SH-SY5Y (cell line): ENCODE data around the gene MC1R.

Experiments used
- GATA2 ChIP-seq: IDR thresholded peaks from 2 replicates; pipeline ENCODE4 v1.6.1; 2011; ENCODE audit warnings: mild to moderate bottlenecking, low read depth, low read length
- GATA3 ChIP-seq: IDR thresholded peaks from 2 replicates; pipeline ENCODE4 v1.6.1; 2011; ENCODE audit warnings: low read depth, mild to moderate bottlenecking, low read length, moderate library complexity

Gene MC1R

DNA sequence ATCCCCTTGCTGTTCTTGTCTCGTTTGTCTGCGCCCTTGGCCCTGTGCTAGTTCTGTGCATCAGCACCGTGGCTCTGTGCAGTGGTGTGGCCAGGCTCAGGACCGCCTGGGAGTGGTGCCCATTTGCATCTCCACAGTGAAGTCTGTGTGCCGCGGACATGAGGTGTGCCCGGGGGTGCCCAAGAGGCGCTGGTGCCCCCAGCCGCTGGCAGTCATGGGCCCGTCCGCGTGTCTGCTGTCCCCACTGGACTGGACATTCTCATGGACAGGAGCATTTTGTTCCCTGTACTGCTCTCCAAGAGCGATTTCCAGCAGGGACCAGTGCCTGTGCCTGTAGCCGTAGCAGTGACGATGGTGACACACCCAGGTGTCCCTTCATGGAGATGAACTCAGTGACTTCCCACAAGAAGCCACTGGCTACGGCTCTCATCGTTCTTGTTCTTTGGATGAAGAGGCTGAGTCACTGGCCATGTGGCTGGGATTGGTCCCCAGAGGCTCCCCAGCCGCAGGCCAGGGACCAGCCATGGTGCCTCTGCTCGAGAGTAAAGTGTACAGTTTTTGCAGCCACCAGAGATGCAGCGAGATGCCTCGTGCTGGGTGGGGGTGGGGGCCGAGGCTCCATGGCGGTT lies 13.0 kb upstream of the MC1R start:
- no peak for TF ChIP-seq GATA3
- no peak for TF ChIP-seq GATA2

DNA sequence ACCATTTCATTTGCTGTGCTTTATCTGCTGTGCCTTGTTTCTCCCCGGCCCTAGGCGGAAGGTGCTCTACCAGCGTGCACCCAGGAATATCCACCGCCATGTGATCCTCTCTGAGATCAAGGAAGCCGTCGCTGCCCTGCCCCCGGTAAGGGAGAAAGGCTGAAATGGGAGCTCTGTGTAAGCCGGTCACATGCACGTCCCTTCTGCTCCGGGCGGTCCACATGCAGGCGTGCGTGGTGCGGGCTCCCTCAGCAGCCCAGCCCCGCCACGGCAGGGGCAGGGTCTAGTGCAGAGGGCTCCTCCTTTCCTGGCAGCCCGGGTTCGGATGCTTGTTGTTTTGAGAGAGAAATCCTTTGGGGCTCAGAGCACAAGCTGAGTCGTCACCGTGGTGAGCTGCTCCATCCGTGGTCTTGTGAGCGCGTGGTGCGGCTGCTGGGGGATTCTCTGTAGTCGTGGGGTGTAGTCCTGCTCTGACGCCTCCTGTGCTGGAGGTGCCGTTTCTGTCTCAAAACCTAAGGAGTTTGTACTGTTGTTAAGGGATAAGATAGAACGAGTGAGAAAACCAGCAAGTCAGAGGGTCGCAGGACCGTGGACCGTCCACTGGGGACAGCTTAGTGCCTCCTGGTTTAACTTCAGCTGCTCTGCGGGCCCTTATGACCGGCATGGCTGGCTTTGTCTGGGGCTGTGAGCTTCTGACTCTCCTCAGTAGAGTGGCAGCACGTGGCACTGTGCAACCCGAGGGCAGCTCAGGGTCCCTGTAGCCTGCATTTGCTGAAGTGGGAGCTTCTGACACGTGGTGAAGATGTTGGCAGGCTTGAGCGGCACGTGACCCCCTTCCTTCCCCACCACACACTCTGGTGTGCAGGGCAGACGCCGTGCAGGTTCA lies 12.3 kb upstream of the MC1R start:
- TF ChIP-seq GATA3: no peak
- no peak for TF ChIP-seq GATA2

DNA sequence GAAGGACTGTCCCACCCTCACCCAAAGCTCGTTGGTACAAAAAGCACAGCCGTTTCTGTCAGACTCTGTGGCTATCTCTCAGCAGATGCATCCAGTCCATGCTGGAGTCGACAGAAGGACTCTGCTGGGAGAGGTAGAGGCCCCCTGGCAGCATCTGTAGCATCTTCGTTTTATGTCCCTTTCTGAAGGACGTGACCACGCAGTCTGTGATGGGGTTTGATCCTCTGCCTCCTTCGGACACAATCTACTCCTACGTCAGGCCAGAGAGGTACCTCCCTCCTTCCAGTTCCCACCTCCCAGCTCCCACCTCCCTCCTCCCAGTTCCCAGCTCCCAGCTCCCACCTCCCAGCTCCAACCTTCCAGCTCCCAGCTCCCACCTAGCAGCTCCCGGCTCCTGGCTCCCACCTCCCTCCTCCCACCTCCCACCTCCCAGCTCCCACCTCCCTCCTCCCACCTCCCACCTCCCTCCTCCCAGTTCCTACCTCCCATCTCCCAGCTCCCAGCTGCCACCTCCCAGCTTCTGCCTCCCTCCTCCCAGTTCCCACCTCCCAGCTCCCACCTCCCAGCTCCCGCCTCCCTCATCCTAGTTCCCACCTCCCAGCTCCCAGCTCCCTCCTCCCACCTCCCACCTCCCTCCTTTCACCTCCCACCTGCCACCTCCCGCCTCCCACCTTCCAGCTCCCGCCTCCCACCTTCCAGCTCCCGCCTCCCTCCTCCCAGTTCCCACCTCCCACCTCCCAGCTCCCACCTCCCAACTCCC lies 11.4 kb upstream of the MC1R start:
- TF ChIP-seq GATA3: no peak
- TF ChIP-seq GATA2: no peak

DNA sequence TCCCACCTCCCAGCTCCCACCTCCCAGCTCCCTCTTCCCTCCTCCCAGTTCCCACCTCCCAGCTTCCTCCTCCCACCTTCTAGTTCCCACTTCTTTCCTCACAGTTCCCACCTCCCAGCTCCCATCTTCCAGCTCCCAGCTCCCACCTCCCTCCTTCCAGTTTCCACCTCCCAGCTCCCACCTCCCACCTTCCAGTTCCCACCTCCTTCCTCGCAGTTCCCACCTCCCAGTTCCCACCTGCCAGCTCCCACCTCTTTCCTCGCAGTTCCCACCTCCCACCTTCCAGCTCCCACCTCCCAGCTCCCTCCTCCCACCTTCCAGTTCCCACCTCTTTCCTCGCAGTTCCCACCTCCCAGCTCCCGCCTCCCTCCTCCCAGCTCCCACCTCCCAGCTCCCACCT lies 10.4 kb upstream of the MC1R start:
- TF ChIP-seq GATA2: no peak
- no peak for TF ChIP-seq GATA3

DNA sequence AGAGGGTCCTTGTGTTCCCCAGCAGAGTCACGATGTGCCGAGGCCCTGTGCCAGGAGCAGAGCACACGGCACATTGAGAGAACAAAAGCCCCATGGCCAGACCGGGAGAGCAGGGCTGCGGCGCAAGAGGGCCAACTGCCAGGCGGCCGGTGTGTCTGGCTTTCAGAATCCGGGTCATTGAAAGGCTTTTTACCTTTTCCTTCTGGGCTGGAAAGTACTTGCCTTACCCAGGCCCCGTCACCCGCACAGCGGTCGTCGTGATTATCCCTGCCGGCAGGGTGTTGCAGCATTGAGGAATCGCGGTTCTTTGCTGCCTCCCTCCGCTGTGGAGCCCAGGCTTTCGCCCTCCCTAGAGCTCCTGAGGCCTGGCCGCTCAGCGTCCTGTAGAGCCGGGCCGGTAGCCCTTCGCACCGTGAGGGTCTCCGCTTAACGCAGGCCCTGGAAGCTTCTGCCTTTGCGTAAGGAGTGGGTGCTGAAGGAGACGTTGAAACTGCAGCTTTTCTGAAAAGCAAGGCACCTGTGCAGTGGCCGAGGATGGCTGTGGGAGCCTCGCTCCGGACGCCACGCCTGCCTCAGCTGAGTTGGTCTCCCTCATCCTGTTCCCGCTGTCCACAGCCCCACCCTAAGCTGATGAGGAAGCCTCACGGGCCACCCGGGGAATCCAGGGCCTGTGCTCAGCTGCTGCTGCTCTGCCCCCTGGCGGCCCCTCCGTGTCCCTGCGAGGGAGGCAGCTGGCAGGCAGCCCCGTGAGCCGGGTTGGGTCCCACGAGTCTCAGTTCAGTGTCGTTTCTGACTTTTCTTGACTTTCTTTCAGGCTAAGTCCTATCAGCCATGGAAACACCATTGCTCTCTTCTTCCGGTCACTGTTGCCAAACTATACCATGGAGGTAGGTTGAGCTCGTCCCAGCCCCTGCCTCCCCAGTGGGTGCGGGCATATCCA lies 8.6 kb upstream of the MC1R start:
- TF ChIP-seq GATA3: no peak
- no peak for TF ChIP-seq GATA2

DNA sequence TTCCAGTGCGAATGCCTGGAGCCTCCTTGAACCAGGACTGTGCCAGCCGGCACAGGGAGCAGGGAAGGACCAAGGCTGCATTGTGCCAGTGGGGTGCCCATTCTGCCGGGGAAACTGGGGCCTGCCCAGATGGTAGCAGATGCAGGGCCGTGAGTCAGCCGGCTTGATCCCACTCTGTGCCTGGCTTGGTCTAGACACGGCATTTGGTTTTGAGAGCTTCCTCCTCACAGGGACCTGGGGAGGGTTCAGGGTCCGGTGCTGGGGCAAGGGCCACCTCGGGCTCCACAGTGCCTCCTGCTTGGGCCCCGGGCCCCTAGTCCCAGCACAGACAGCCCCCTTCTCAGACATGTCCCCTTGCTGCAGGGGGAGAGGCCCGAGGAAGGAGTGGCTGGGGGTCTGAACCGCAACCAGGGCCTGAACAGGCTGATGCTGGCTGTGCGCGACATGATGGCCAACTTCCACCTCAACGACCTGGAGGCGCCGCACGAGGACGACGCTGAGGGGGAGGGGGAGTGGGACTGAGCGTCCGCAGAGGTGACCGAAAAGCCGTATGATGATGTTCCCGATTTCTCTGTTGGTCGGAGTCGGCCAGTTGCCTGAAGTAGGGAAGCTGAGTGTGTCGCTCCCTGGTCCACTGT lies 7.8 kb upstream of the MC1R start:
- no peak for TF ChIP-seq GATA3
- no peak for TF ChIP-seq GATA2

DNA sequence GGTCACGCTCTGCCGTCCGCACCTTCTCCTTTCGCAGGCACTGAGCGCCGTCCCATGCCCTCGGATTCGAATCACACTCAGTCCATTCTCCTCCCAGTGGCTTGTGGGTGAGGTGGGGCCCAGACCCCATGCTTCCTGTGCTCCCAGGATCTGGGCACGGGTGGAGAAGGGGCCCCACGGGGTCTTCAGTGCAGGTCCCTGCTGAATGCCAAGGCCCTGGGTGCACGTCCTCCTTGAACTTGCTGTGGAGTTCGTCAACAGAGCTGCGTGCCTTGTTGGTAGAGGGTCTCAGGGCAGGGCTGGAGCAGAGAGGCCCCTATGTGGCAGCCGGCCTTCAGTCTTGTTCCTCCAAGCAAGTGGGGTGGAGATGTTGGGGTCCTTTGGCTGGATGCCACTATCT lies 7.3 kb upstream of the MC1R start:
- no peak for TF ChIP-seq GATA2
- no peak for TF ChIP-seq GATA3

DNA sequence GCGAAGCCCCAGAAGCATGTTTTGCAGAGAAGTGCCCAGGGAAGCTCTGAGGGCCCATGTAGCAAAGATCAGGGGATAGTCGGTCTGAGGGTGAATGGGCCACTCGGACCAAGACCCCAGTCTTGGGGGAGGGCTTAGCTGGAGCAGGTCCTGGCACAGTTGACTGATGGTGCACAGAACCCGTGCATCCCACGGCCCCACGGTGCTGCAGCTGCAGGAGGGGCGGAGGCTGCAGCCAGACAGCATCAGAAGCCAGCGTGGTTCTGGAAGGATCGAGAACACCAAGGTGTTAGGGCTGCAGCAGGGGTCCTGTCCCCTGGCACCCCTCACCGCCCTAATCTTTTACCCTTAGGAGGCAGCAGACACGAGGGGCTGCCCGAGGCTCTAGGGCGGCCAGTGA lies 6.5 kb upstream of the MC1R start:
- TF ChIP-seq GATA3 (no peak), GATA2 (no peak)

DNA sequence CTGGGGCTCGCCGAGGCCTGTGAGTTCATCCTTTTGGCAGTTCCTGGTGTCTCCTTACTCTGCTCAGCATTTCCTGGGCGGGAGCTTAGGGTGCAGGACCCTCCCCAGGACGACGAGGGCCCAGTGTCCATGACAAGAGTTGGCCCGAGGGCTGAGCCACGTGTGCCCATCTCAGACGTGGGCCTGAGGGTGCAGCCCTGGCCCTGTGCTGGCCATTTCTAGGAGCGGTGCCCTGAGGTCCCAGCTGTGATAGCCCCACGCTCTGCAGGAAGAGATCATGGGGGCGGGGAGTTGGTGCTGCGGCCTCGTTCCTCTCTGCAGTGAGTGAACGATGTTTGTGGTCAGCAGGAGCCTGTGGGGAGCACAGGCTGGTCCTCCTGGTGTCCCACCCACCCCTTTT lies 6.0 kb upstream of the MC1R start:
- TF ChIP-seq GATA2 (no peak), GATA3 (no peak)

DNA sequence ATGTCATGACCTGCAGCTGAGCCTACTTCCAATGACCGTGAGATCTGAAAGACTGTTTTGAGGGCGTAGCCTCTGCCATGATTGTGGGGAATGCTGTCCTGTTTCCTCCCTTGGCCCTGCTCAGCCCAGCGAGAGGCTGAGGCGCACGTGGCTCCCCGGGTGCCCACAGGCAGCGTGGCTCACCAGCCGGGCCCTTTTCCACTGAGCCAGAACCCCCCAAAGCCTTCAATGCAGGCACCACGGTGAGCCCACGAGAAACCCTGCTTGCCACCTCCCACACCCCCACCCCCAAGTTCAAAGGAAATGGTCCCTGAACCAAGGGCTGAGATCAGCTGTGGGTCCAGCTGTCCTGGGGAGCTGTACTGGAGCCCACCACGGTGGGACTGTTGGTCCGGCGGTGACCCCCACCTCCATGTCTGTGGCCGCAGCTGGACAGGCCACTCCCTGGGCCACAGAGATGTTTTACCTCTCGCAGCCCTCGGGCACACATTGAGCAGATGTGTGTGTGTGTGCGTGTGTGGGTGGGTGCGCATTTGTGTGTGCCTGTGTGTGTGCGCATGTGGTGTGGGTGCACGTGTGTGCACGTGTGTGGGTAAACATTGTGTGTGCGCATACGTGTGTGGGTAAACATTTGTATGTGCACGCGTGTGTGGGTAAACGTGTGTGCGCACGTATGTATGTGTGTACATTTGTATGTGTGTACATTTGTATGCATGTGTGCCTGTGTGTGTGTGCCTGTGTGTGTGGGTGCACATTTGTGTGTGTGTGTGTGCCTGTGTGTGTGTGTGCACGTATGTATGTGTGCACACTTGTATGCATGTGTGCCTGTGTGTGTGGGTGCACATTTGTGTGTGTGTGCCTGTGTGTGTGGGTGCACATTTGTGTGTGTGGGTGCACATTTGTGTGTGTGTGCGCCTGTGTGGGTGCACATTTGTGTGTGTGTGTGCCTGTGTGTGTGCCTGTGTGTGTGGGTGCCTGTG lies 5.0 kb upstream of the MC1R start:
- TF ChIP-seq GATA3: no peak
- TF ChIP-seq GATA2: no peak

DNA sequence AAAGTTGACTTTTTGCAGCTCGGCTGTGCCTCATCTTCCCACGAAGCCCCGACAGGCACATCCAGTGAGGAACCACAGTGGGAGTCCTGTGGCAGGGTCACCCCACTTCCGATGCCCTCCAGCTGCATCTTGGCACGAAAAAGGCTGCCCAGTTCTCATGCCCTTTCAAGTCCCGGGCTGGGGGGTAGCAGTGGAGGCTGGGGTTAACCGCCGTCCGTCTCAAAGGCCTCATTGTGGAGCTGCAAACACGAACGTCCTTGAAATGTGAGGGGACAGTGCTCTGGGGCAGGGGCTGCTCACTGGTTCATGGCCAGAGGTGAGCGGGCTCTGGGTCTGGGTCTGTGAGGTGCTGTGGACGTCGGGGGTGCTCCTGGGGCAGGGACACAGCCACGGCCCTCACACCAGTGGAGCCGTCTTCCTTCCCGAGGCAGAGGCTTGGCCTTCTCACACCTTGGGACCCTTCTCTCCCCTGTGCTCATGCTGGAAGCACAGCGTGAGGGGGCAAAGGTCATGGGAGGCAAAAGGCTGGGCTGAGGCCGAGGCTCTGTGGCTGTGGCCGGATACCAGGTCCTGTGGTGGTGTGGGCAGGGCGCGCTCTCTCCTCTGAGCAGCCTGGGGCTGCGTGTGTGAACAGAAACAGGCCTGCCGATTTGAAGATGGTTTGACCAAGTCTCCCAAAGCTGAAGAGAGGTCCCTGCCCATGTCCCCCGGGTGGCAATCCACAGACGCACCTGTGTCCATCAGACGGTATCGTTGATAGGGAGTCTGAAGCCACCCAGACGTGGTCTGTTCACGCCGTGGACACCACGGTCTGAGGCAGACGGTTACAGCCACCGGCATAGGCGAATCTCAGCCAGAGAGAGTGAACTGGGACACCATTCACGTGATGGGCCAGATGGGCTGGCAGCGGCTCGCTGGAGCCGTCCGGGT lies 3.1 kb upstream of the MC1R start:
- TF ChIP-seq GATA3: no peak
- TF ChIP-seq GATA2: no peak

DNA sequence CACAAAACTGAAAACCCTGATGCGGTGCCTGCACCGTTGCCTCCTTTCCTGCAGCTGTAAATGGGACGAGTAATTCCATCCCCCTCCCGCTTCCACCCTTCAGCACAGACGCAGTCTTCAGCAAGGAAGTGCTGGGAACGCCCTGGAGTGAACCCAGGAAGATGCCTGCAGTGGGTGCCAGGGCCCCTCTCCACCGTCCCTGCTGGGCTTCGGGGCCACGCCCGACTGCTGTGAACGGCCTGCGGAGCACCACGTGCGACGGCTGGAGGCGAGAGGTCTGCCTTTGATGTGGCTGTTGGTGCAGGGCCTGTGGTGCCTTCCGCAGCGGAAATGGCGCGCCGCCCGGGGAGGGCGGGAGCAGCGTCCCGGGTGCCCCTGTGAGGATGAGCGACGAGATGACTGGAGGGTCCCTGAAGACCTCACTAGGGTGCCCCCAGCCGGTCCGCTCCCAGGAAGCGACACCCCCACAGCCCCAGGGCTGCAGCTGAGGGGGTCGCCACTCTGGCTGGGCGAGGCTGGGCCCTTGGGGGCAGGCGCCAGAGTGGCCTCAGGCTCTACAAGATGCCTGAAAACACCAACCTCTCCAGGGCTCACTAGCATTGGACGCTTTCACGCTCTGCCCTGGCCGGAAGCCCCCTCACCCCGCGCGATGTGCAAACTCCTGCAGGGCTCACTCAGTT lies 749 bp upstream of the MC1R start:
- TF ChIP-seq GATA3: no peak
- TF ChIP-seq GATA2: no peak
